ENCODE results near the gene STAM2.

DNA sequence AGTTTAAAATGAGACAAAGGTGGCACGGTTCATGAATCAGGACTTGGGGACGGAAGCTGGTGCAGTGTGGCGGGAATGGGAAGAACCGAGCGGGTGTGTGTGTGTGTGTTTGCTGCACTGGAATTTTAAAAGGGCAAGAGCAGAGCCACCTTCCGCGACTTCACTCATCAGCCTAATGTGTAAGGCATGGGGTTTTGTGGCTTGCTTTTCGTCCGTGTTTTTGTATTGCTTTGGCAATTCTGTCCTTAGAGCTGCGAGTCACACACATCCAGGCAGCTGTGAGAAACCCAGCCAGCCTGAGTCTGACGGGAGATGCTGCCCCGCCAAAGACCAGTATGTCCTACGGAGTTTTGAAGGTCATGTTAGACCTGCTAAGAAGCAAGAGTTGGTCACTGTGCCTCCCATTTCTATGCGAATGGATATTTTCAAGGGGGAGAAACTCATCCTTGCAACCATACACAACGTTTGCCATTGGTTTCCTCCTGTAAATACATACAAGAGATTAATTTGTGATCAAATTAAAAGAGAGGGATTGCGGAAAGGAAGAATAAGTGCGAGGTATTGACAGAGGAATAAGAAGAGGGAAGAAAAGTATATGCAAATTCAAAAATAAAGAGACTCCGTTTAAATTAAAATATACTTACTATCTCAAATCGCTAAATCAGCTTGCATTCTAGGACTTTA lies 76.1 kb downstream of the STAM2 start:
- TF ChIP-seq, protein P1, sequence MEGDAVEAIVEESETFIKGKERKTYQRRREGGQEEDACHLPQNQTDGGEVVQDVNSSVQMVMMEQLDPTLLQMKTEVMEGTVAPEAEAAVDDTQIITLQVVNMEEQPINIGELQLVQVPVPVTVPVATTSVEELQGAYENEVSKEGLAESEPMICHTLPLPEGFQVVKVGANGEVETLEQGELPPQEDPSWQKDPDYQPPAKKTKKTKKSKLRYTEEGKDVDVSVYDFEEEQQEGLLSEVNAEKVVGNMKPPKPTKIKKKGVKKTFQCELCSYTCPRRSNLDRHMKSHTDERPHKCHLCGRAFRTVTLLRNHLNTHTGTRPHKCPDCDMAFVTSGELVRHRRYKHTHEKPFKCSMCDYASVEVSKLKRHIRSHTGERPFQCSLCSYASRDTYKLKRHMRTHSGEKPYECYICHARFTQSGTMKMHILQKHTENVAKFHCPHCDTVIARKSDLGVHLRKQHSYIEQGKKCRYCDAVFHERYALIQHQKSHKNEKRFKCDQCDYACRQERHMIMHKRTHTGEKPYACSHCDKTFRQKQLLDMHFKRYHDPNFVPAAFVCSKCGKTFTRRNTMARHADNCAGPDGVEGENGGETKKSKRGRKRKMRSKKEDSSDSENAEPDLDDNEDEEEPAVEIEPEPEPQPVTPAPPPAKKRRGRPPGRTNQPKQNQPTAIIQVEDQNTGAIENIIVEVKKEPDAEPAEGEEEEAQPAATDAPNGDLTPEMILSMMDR (IDR thresholded peaks at IDR 0.05; ENCODE audit: insufficient read depth, low read depth, low read length), result no peak
- peak; percentile 17 for TF ChIP-seq EZH2 (IDR thresholded peaks at IDR 0.05; ENCODE audit: insufficient read depth, low read length)

Measured in astrocyte (in vitro differentiated cells and primary cell).